ENCODE data around the gene OTUB1.

OTUB1 gene

GRCh38 chr11:63978551-63979239 lies 7.5 kb upstream of the OTUB1 start:
- no peak for DNase-seq

- DNase-seq, result no peak
These were observed 6.8 kb upstream of the OTUB1 start for GRCh38 chr11:63979426-63979825.

- peak; percentile 45 for DNase-seq
These were observed 454 bp upstream of the OTUB1 start for GRCh38 chr11:63985812-63986155.

GRCh38 chr11:63986932-63987513 lies 785 bp downstream of the OTUB1 start:
- DNase-seq, result no peak

- DNase-seq, result no peak
These were observed 5.3 kb downstream of the OTUB1 start for GRCh38 chr11:63991558-63991957.

- DNase-seq, result no peak
These were observed 6.9 kb downstream of the OTUB1 start for GRCh38 chr11:63993100-63993499.

- DNase-seq, result no peak
These were observed 7.8 kb downstream of the OTUB1 start for GRCh38 chr11:63993993-63994392.

- DNase-seq, result no peak
These were observed 10.3 kb downstream of the OTUB1 start for GRCh38 chr11:63996512-63996911.

- DNase-seq, result no peak
These were observed 11.0 kb downstream of the OTUB1 start for GRCh38 chr11:63997104-63997700.

- DNase-seq, result no peak
These were observed 11.6 kb downstream of the OTUB1 start for GRCh38 chr11:63997801-63998337.

- no peak for DNase-seq
These were observed 12.5 kb downstream of the OTUB1 start for GRCh38 chr11:63998558-63999348.

- no peak for DNase-seq
These were observed 13.2 kb downstream of the OTUB1 start for GRCh38 chr11:63999349-64000025.

- peak; percentile 47 for DNase-seq
These were observed 13.9 kb downstream of the OTUB1 start for GRCh38 chr11:64000026-64000739.

- no peak for DNase-seq
These were observed 14.7 kb downstream of the OTUB1 start for GRCh38 chr11:64000740-64001483.

GRCh38 chr11:64001484-64002420 lies 15.5 kb downstream of the OTUB1 start:
- DNase-seq, result no peak

GRCh38 chr11:64003807-64004589 lies 17.8 kb downstream of the OTUB1 start:
- DNase-seq, result peak; percentile 6

- peak; percentile 11 for DNase-seq
These were observed 18.3 kb downstream of the OTUB1 start for GRCh38 chr11:64004590-64004984.

GRCh38 chr11:64005691-64006090 lies 19.5 kb downstream of the OTUB1 start:
- DNase-seq, result no peak

- no peak for DNase-seq
These were observed 20.2 kb downstream of the OTUB1 start for GRCh38 chr11:64006398-64006797.
